LHCN-M2 (cell line): Measurements from ENCODE around the gene NFIB. TPM values are rescaled to one million over a fixed set of nuclear protein-coding genes. Genes with fewer than 3 reads are reported as not detected.

Experiments used
- DNase-seq: peaks from one replicate; pipeline ENCODE4 v3.0.0-alpha.2; 2012; ENCODE audit warnings: low read depth
- total RNA-seq: library from RNA; depleted of rRNA; stranded (reverse); fragments of >200 nt; gene quantifications from 2 replicates; pipeline ENCODE4 v1.2.3, GENCODE V29; 2014

Gene NFIB
- total RNA-seq, 1 experiment from 2014 or later: 13.0 TPM

GRCh38 chr9:14119694-14120514 lies 194.0 kb downstream of the NFIB start:
- DNase-seq: peak; percentile 47

- no peak for DNase-seq
These were observed 201.7 kb downstream of the NFIB start for GRCh38 chr9:14112226-14112625.

GRCh38 chr9:14111696-14112095 lies 202.2 kb downstream of the NFIB start:
- peak; percentile 49 for DNase-seq

GRCh38 chr9:14107977-14108376 lies 206.0 kb downstream of the NFIB start:
- DNase-seq: no peak

- no peak for DNase-seq
These were observed 206.4 kb downstream of the NFIB start for GRCh38 chr9:14107495-14107894.

- DNase-seq: no peak
These were observed 207.2 kb downstream of the NFIB start for GRCh38 chr9:14106699-14107098.

- DNase-seq: no peak
These were observed 209.4 kb downstream of the NFIB start for GRCh38 chr9:14104496-14104895.

GRCh38 chr9:14103115-14103514 lies 210.8 kb downstream of the NFIB start:
- DNase-seq: peak; percentile 61

- DNase-seq: no peak
These were observed 214.2 kb downstream of the NFIB start for GRCh38 chr9:14099737-14100136.

GRCh38 chr9:14098486-14099180 lies 215.3 kb downstream of the NFIB start:
- DNase-seq: peak; percentile 15

- peak; percentile 41 for DNase-seq
These were observed 216.1 kb downstream of the NFIB start for GRCh38 chr9:14097666-14098415.

GRCh38 chr9:14097215-14097614 lies 216.7 kb downstream of the NFIB start:
- DNase-seq: peak; percentile 91

GRCh38 chr9:14096258-14096922 lies 217.6 kb downstream of the NFIB start:
- DNase-seq: peak; percentile 70

- no peak for DNase-seq
These were observed 218.7 kb downstream of the NFIB start for GRCh38 chr9:14095277-14095676.

- no peak for DNase-seq
These were observed 219.4 kb downstream of the NFIB start for GRCh38 chr9:14094491-14094890.

GRCh38 chr9:14092344-14092743 lies 221.6 kb downstream of the NFIB start:
- no peak for DNase-seq

- peak; percentile 95 for DNase-seq
These were observed 224.7 kb downstream of the NFIB start for GRCh38 chr9:14089051-14089803.

- DNase-seq: no peak
These were observed 226.4 kb downstream of the NFIB start for GRCh38 chr9:14087576-14087975.

- DNase-seq: no peak
These were observed 227.4 kb downstream of the NFIB start for GRCh38 chr9:14086495-14086894.

GRCh38 chr9:14085810-14086209 lies 228.1 kb downstream of the NFIB start:
- no peak for DNase-seq

- DNase-seq: no peak
These were observed 229.1 kb downstream of the NFIB start for GRCh38 chr9:14084867-14085266.
